K562 (cell line): ENCODE results near the gene CD52. TPM values are rescaled to one million over a fixed set of nuclear protein-coding genes. Genes with fewer than 3 reads are reported as not detected.

ENCODE experiments used
- CREB1 ChIP-seq, 2 experiments: sonication (generic) in 1 of 2; formaldehyde crosslinking in 1 of 2; IDR thresholded peaks; 2 replicates each; pipeline versions ENCODE4 v1.6.1 to v1.8.0; 2012 to 2022; ENCODE audit warnings: inconsistent platforms in 1 of 2, mild to moderate bottlenecking in 1 of 2, missing genetic modification reagents in 1 of 2, moderate library complexity in 1 of 2
- DMBX1 ChIP-seq: fragments of 250-450 bp; sonication (Bioruptor Pico); IDR thresholded peaks from 2 replicates; pipeline ENCODE4 v1.8.0; 2022; ENCODE audit warnings: inconsistent platforms, mild to moderate bottlenecking, moderate library complexity, borderline replicate concordance
- ETV5 ChIP-seq: sonication (generic); formaldehyde crosslinking; IDR thresholded peaks from 2 replicates; pipeline ENCODE4 v1.4.0; 2020; ENCODE audit warnings: low read depth, mild to moderate bottlenecking, missing genetic modification reagents
- HMG20B ChIP-seq: fragments of 250-450 bp; sonication (Bioruptor Pico); IDR thresholded peaks from 2 replicates; pipeline ENCODE4 v1.5.0; 2021; ENCODE audit warnings: mild to moderate bottlenecking
- POLR2AphosphoS5 ChIP-seq: IDR thresholded peaks from 2 replicates; pipeline ENCODE4 v1.6.1; 2011; ENCODE audit warnings: mild to moderate bottlenecking, low read depth, low read length, moderate library complexity; ENCODE audit not compliant: control insufficient read depth, insufficient read depth
- RBM14 ChIP-seq: fragments of 200-400 bp; formaldehyde crosslinking; IDR thresholded peaks from 2 replicates; pipeline ENCODE4 v1.6.1; 2018; ENCODE audit warnings: low read depth, mild to moderate bottlenecking, low read length, moderate library complexity, borderline replicate concordance; ENCODE audit not compliant: insufficient read depth
- SNRNP70 ChIP-seq: fragments of 200-400 bp; formaldehyde crosslinking; optimal IDR thresholded peaks from 2 replicates; pipeline ENCODE3; 2017; ENCODE audit warnings: low read depth, low read length
- SRSF7 ChIP-seq: fragments of 200-400 bp; formaldehyde crosslinking; optimal IDR thresholded peaks from 2 replicates; pipeline ENCODE3; 2017; ENCODE audit warnings: mild to moderate bottlenecking, low read depth, low read length
- TRIM28 ChIP-seq: fragments of 450-650 bp; IDR thresholded peaks from 2 replicates; pipeline ENCODE4 v1.6.1; 2017
- polyA plus RNA-seq, 8 experiments: library from polyadenylated mRNA; depleted of rRNA in 4 of 8; stranded (reverse) in 5 of 8; unstranded in 3 of 8; fragments of >200 nt; fragmentation: Nextera tagmentation in 2 of 8; fragmentation: Illumina TruSeq in 1 of 8; extraction: Ambion mirVana in 2 of 8; extraction: Trizol in 1 of 8; gene quantifications; 2 replicates each; pipeline versions ENCODE4 v1.2.1 to v1.2.3, GENCODE V29; 2011 to 2014; ENCODE audit warnings: inconsistent platforms in 1 of 8, missing spikeins in 1 of 8
- total RNA-seq, 7 experiments: library from RNA; depleted of rRNA in 6 of 7; stranded (reverse); fragments of >200 nt in 6 of 7; fragmentation: Illumina TruSeq in 2 of 7; extraction: Trizol in 2 of 7; gene quantifications; 2 replicates each; pipeline versions ENCODE4 v1.2.1 to v1.2.3, GENCODE V29; 2011 to 2021; ENCODE audit warnings: low replicate concordance in 1 of 7
- TF ChIP-seq, protein P1 (sequence below): sonication (generic); IDR thresholded peaks from 2 replicates; pipeline ENCODE4 v1.6.1; 2016
- TF ChIP-seq, protein P2 (sequence below): fragments of 450-650 bp; IDR thresholded peaks from 2 replicates; pipeline ENCODE4 v1.6.1; 2017; ENCODE audit warnings: mild to moderate bottlenecking, moderate library complexity

CD52 gene
- total and polyA plus RNA-seq, 9 of the 15 experiments (the other 6 are each of a cell fraction or from before 2014, with no cell fraction given), result 34.9 to 488 (median 173) TPM

DNA sequence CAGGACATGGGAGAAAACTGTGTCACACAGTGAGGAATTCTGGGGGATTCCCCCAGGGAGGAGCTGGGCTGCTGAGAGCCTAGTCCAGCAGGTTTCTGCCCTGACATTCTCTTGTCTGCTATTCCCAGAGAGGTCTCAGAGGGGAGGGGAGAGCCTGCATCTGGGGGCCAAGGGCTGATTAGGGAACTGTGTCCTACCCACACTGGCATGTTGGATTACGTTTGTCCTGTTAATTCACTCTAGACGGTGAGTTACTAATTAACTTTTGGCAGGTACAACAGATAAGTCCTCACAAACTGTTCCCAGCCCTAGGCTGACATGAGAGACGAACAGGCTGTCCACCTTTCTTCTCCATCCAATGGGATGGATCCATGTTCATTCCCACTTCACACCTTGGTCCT, 40.5 kb upstream of the CD52 start (continued):
- TF ChIP-seq RBM14 (no peak), SNRNP70 (no peak), POLR2AphosphoS5 (no peak), DMBX1 (CRISPR knock-in tag) (no peak), CREB1 (IDR thresholded peaks at IDR 0.05) (no peak), CREB1 (CRISPR knock-in tag; IDR thresholded peaks at IDR 0.05) (no peak), ETV5 (CRISPR knock-in tag) (no peak), HMG20B (CRISPR knock-in tag) (no peak), TRIM28 (no peak), SRSF7 (no peak)
- TF ChIP-seq, protein P1, sequence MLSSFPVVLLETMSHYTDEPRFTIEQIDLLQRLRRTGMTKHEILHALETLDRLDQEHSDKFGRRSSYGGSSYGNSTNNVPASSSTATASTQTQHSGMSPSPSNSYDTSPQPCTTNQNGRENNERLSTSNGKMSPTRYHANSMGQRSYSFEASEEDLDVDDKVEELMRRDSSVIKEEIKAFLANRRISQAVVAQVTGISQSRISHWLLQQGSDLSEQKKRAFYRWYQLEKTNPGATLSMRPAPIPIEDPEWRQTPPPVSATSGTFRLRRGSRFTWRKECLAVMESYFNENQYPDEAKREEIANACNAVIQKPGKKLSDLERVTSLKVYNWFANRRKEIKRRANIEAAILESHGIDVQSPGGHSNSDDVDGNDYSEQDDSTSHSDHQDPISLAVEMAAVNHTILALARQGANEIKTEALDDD, result no peak
- TF ChIP-seq, protein P2, sequence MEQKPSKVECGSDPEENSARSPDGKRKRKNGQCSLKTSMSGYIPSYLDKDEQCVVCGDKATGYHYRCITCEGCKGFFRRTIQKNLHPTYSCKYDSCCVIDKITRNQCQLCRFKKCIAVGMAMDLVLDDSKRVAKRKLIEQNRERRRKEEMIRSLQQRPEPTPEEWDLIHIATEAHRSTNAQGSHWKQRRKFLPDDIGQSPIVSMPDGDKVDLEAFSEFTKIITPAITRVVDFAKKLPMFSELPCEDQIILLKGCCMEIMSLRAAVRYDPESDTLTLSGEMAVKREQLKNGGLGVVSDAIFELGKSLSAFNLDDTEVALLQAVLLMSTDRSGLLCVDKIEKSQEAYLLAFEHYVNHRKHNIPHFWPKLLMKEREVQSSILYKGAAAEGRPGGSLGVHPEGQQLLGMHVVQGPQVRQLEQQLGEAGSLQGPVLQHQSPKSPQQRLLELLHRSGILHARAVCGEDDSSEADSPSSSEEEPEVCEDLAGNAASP, result no peak
